Naive thymus-derived CD8-positive, alpha-beta T cell (primary cell): ENCODE measurements around the gene CENPN. TPM values are rescaled to one million over a fixed set of nuclear protein-coding genes. Genes with fewer than 3 reads are reported as not detected.

Experiments used
- ATAC-seq, 2 donors: fragments of 150-1000 bp; cut with Tn5 transposase in 1 of 2; sonication (Bioruptor Pico), chemical (Tn5 transposase) in 1 of 2; 1 replicate in 1 of 2; 2 replicates in 1 of 2; pipeline ENCODE4 v1.10.0; 2021; ENCODE audit warnings: mild to moderate bottlenecking in 2 of 2, moderate library complexity in 2 of 2
- POLR2A ChIA-PET: fragments of 350-600 bp; sonication (Branson Sonifier 250); formaldehyde crosslinking; loops from one replicate; lab custom pipeline; 2021; ENCODE audit warnings: antibody characterized with exemption; lab: Charles Lee
- DNase-seq, 10 donors: peaks; one replicate each; pipeline versions ENCODE4 v3.0.0 to v3.0.0-alpha.2; 2020 to 2022
- H3K27ac Mint-ChIP-seq, 10 donors: one replicate each; pipeline ENCODE4 v1.8.0; 2020 to 2022; ENCODE audit warnings: mild to moderate bottlenecking in 10 of 10, mixed read lengths in 10 of 10, moderate library complexity in 4 of 10, inconsistent platforms in 1 of 10
- H3K27me3 Mint-ChIP-seq, 5 donors: one replicate each; pipeline ENCODE4 v1.8.0; 2021 to 2022; ENCODE audit warnings: mixed read lengths in 5 of 5
- H3K36me3 Mint-ChIP-seq, 3 donors: one replicate each; pipeline ENCODE4 v1.8.0; 2020 to 2022; ENCODE audit warnings: mixed read lengths in 3 of 3, mild to moderate bottlenecking in 2 of 3, inconsistent platforms in 1 of 3
- H3K4me1 Mint-ChIP-seq, 4 donors: one replicate each; pipeline ENCODE4 v1.8.0; 2021 to 2022; ENCODE audit warnings: mixed read lengths in 4 of 4
- H3K4me3 Mint-ChIP-seq, 10 donors: one replicate each; pipeline ENCODE4 v1.8.0; 2020 to 2022; ENCODE audit warnings: mild to moderate bottlenecking in 10 of 10, mixed read lengths in 10 of 10, moderate library complexity in 6 of 10, inconsistent platforms in 1 of 10
- H3K9me3 Mint-ChIP-seq, 9 donors: one replicate each; pipeline ENCODE4 v1.8.0; 2020 to 2022; ENCODE audit warnings: mixed read lengths in 9 of 9, mild to moderate bottlenecking in 3 of 9, inconsistent platforms in 1 of 9, moderate library complexity in 1 of 9
- polyA plus RNA-seq, 3 donors: library from polyadenylated mRNA; unstranded; fragments of 300-500 nt; fragmentation: Illumina TruSeq; gene quantifications; one replicate each; pipeline ENCODE4 v1.2.3, GENCODE V29; 2021
- total RNA-seq, 8 experiments: library from RNA in 2 of 8; stranded (reverse) in 2 of 8; gene quantifications; one replicate each; pipeline ENCODE4 v1.2.3 and lab custom pipeline; 2021 to 2026

The CENPN gene
- total and polyA plus RNA-seq, 5 experiments from 2014 or later: 1.4 to 4.5 (median 3.0) TPM

DNA sequence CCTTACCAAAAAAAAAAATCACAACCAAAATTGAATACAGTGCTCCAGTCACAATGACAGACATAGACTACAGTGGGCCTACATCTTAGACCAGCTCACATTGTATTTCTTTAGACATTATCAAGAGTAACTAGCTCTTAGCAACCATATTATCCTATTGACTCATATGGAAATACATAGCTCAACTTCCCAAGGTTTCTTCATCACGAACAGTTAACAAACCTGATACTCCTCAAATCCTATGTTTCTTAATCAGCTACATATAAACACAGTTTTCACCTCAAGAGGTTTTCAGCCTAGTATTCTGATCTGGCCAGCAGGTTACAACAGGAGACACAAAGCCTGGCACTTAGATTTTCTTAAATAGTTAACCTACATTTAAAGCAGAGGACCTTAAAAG, 30.1 kb upstream of the CENPN start:
- POLR2A ChIA-PET: no interaction called here
- Mint-ChIP-seq H3K4me3 (no peak overlapping the region), H3K27me3 (no peaks in the 10 kb centered on the region), H3K4me1 (peaks cover 0 to 11% (median 1%) of the 10 kb centered on the region in 4 donors), H3K9me3 (no peaks in the 10 kb centered on the region), H3K27ac (no peak overlapping the region), H3K36me3 (peaks cover 4 to 73% (median 21%) of the 10 kb centered on the region in 3 donors)
- ATAC-seq: no peak
- no peak for DNase-seq

DNA sequence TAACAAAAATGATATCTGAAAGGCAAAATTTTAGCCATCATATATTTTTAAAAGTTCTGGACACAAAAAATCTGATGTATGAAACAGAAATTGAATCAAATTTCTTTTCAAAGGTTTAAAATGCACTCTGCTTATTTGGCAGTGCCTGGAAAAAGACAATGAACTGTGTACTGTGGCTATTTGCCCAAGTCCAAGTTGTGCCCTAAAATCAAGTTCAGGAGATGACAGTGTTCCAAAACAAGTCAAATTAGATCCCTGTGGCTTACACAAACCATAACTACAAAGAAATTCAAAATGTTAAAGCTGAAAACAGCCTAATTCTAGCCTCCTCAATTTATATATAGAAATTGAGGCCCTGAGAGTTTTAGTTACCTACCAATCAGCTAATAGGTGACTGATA, 25.9 kb upstream of the CENPN start:
- no peaks in the 10 kb centered on the region for H3K9me3 Mint-ChIP-seq
- peaks cover 4 to 56% (median 10%) of the 10 kb centered on the region in 3 donors for H3K36me3 Mint-ChIP-seq
- POLR2A ChIA-PET: no interaction called here
- DNase-seq (no peak), ATAC-seq (no peak)
- H3K27me3 Mint-ChIP-seq: no peaks in the 10 kb centered on the region
- peaks cover 6 to 17% (median 10%) of the 10 kb centered on the region in 4 donors for H3K4me1 Mint-ChIP-seq
- H3K4me3 Mint-ChIP-seq: no peak overlapping the region
- no peak overlapping the region for H3K27ac Mint-ChIP-seq

DNA sequence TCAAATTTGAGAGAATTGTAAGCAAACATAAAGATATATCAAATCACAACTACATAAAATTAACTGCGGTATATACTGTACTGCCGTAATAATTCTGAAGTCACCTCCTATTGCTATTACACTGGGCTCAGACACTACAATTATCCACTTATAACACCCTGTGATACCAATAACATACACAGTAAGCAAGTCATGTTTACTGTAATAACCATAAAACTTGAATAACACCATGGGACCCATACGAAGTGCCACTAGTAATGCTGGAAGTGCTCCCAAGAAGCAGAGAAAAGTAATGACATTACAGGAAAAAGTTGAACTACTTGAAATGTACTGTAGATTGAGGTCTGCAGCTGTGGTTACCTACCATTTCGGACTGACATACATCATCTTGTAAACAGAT, 24.4 kb upstream of the CENPN start:
- Mint-ChIP-seq H3K36me3 (peaks cover 4 to 54% (median 8%) of the 10 kb centered on the region in 3 donors), H3K4me3 (no peak overlapping the region), H3K27ac (no peak overlapping the region), H3K4me1 (peaks cover 13 to 28% (median 21%) of the 10 kb centered on the region in 4 donors), H3K9me3 (no peaks in the 10 kb centered on the region), H3K27me3 (no peaks in the 10 kb centered on the region)
- POLR2A ChIA-PET: no interaction called here
- no peak for ATAC-seq
- DNase-seq: no peak

DNA sequence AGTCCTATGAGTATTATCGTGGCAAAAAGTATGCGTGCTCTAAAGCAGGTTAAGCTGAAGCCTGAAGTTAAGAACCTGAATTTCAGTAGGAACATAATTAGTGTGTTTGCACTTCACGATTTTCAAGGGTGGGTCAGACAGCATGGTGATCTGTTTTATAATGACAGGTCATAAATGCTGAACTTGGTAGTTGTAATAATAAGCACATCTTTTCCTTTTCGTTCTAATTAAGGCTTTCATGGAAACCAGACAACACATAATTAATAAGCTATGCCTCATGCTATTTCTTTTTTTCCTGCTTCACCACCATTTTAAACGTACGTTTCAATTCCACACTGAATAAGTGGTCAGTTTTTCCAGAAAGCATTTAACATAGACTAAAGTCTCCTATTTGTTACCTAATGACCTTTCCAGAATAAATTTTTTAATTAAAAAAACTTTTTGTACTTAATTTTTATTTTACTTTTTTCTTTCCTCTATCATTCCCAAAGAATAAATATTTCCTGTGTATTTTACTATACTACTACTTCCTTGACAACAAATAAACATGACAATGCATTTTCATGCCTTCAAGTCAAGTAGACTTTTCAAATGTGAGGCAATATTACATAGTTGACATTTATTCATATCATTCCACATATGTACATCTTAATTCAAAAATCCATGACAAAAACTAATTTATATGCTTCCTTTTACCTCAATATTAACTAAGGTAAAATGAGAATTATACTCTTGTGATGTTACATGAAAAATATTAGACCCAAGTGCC, 22.7 kb upstream of the CENPN start:
- POLR2A ChIA-PET: no interaction called here
- ATAC-seq (no peak), DNase-seq (no peak)
- Mint-ChIP-seq H3K9me3 (no peaks in the 10 kb centered on the region), H3K27me3 (no peaks in the 10 kb centered on the region), H3K36me3 (peaks cover under 1 to 49% (median 1%) of the 10 kb centered on the region in 3 donors), H3K4me1 (peaks cover 14 to 36% (median 22%) of the 10 kb centered on the region in 4 donors), H3K27ac (peak overlapping the region in 1 of 10 donors; percentile 3), H3K4me3 (no peak overlapping the region)

DNA sequence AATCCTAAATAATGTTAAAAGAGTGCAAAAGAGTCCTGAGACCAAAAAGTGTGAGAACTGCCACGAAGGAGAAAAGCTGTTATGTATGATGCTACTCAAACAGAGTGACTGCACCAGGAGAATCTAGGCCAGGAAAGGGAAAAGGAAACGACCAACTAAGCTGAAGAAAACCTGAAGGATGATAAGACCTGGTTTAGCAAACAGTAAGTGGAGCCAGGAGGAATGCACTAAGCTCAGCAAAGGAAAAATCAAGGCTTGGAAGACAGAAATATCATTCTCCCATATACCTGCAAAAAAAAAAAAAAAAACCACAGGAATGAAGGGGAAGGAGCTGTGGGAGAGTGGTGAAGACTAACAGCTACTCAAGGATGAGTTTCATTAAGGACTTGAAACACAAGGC, 21.4 kb upstream of the CENPN start:
- Mint-ChIP-seq H3K27me3 (no peaks in the 10 kb centered on the region), H3K9me3 (no peaks in the 10 kb centered on the region), H3K27ac (no peak overlapping the region), H3K4me3 (no peak overlapping the region), H3K36me3 (peaks cover 0 to 54% (median 7%) of the 10 kb centered on the region in 3 donors), H3K4me1 (peaks cover 16 to 38% (median 25%) of the 10 kb centered on the region in 4 donors)
- POLR2A ChIA-PET: no interaction called here
- DNase-seq (no peak), ATAC-seq (no peak)

DNA sequence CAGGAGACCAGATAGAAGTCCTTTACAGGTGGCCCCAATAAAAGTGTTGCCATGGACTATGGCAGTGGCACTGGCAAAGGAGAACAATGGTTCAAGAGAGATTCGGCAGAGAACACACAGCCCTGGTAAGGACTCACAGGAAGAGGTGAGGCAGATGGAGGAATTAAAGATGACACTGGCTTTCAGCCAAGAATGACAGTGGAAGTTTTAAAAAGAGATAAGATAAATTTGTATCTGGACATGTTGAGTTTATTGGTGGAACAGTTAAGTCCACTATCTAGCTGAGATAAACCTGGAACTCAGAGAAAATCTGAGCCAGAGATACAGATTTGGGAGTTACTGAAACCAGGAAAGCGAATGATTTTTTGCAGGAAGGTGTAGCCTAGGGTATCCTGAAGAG, 20.5 kb upstream of the CENPN start:
- POLR2A ChIA-PET: no interaction called here
- peaks cover 0 to 56% (median 10%) of the 10 kb centered on the region in 3 donors for H3K36me3 Mint-ChIP-seq
- peak overlapping the region in 5 of 10 donors; percentile 26 to 54 (median 43) for H3K27ac Mint-ChIP-seq
- peaks cover 16 to 39% (median 25%) of the 10 kb centered on the region in 4 donors for H3K4me1 Mint-ChIP-seq
- ATAC-seq (no peak), DNase-seq (no peak)
- no peak overlapping the region for H3K4me3 Mint-ChIP-seq
- H3K27me3 Mint-ChIP-seq: no peaks in the 10 kb centered on the region
- H3K9me3 Mint-ChIP-seq: no peaks in the 10 kb centered on the region

DNA sequence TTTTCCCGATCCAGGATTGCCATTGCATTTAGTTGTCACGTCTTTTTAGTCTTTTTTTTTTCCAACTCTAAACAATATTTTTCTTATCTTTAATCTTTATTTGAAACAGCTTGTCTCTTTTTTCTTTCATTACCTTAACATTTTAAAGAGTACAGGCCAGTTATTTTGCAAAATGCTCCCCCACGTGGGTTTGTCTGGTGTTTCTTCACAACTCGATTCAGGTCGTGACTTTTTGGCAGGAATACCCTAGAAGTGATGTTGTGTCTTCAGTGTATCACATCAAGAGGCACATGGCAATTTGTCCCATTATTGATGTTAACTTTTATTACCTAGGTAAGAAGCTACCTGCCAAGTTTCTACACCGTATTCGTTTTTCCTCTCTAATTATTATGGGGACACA, 18.3 kb upstream of the CENPN start:
- DNase-seq (no peak), ATAC-seq (no peak)
- Mint-ChIP-seq H3K9me3 (no peaks in the 10 kb centered on the region), H3K36me3 (peaks cover 0 to 59% (median 17%) of the 10 kb centered on the region in 3 donors), H3K27me3 (no peaks in the 10 kb centered on the region), H3K4me3 (no peak overlapping the region), H3K4me1 (peaks cover 24 to 42% (median 34%) of the 10 kb centered on the region in 4 donors), H3K27ac (no peak overlapping the region)
- POLR2A ChIA-PET: no interaction called here

DNA sequence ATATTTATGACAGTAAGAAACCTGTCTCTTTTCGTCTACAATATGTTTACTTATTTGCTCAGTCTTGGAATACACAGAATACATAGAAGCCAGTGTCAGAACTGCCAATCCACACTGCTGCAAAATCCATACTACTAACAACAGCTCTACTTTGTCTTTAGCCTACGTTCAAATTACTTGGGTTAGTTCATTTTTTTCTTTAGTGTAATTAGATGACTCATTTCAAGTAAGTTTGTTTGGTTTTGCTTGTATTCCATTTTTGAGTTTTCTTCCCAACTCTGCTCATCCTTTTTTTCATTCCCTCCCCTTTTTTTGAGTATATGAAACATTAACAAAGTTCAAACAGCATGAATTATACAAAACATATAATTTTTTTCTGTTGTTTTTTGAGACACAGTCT, 17.2 kb upstream of the CENPN start:
- Mint-ChIP-seq H3K9me3 (no peaks in the 10 kb centered on the region), H3K4me3 (no peak overlapping the region), H3K36me3 (peaks cover 0 to 63% (median 17%) of the 10 kb centered on the region in 3 donors), H3K27ac (no peak overlapping the region), H3K4me1 (peaks cover 31 to 49% (median 40%) of the 10 kb centered on the region in 4 donors), H3K27me3 (no peaks in the 10 kb centered on the region)
- ATAC-seq (no peak), DNase-seq (no peak)
- POLR2A ChIA-PET: no interaction called here

DNA sequence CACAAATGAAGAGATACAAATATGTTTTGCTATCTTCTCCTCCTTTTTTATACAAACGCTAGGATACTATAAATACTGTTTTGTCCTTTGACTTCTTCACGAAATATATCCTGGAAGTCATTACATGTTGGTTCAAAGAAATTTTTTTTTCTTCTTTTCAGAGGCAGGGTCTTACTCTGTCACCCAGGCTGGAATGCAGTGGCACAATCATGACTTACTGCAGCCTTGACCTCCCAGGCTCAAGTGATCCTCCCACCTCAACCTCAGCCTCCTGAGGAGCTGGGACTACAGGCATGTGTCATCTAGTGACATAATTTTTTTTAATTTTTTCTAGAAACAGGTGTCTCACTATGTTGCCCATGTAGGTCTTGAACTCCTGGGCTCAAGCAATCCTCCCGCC, 16.4 kb upstream of the CENPN start:
- Mint-ChIP-seq H3K9me3 (no peaks in the 10 kb centered on the region), H3K4me3 (no peak overlapping the region), H3K36me3 (peaks cover 0 to 67% (median 22%) of the 10 kb centered on the region in 3 donors), H3K27ac (peak overlapping the region in 1 of 10 donors; percentile 42), H3K4me1 (peaks cover 29 to 49% (median 34%) of the 10 kb centered on the region in 4 donors), H3K27me3 (no peaks in the 10 kb centered on the region)
- DNase-seq: no peak
- no peak for ATAC-seq
- POLR2A ChIA-PET: no interaction called here

DNA sequence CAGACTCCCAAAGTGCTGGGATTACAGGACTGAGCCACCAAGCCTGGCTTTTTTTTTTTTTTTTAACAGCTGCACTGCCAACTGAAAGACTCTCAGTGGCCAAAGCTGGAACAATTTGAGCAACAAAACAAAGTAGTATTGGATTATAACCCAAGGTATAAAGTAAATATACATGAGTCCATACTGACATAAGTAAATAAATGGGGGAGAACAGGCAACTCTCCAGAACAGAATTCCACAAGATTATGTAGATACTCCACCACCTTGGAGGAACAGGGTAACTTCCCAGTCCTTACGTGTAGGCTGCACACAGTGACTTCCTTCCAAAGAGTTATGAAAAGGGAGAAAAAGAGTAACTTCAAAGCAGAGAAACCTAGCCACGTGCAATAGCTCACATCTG, 16.0 kb upstream of the CENPN start:
- H3K27me3 Mint-ChIP-seq: no peaks in the 10 kb centered on the region
- H3K9me3 Mint-ChIP-seq: no peaks in the 10 kb centered on the region
- peaks cover 27 to 50% (median 33%) of the 10 kb centered on the region in 4 donors for H3K4me1 Mint-ChIP-seq
- H3K36me3 Mint-ChIP-seq: peaks cover 0 to 66% (median 22%) of the 10 kb centered on the region in 3 donors
- no peak overlapping the region for H3K4me3 Mint-ChIP-seq
- H3K27ac Mint-ChIP-seq: no peak overlapping the region
- ATAC-seq (no peak), DNase-seq (no peak)
- POLR2A ChIA-PET: no interaction called here

DNA sequence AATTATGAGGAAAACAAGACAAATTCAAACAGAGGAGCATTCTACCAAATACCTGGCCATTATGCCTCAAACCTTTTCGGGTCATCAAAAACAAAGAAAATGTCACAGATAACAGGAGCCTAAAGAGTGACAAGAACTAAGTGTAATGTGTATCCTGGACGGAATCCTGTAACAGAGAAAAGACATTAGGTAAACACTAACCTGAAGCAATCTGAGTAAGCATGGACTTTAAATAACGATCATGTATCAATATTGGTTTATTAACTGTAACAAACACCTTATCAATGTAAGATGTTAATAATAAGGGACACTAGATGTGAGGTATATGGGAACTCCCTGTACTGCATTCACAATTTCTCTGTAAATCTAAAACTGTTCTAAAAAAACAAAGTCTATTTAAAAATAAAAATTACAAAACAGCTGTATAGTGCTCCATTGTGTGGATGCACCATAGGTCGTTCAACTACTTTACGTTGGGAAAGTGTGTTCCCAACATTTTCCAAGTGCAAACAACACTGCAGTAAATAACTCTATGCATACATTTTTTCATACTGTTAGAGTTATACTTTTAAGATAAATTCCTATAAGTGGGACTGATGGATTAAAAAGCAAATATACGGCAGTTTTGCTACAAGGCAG, 15.1 kb upstream of the CENPN start:
- POLR2A ChIA-PET: no interaction called here
- ATAC-seq: no peak
- H3K4me3 Mint-ChIP-seq: no peak overlapping the region
- H3K27ac Mint-ChIP-seq: no peak overlapping the region
- H3K27me3 Mint-ChIP-seq: no peaks in the 10 kb centered on the region
- H3K36me3 Mint-ChIP-seq: peaks cover 0 to 60% (median 22%) of the 10 kb centered on the region in 3 donors
- H3K9me3 Mint-ChIP-seq: no peaks in the 10 kb centered on the region
- peaks cover 21 to 48% (median 30%) of the 10 kb centered on the region in 4 donors for H3K4me1 Mint-ChIP-seq
- DNase-seq: no peak

DNA sequence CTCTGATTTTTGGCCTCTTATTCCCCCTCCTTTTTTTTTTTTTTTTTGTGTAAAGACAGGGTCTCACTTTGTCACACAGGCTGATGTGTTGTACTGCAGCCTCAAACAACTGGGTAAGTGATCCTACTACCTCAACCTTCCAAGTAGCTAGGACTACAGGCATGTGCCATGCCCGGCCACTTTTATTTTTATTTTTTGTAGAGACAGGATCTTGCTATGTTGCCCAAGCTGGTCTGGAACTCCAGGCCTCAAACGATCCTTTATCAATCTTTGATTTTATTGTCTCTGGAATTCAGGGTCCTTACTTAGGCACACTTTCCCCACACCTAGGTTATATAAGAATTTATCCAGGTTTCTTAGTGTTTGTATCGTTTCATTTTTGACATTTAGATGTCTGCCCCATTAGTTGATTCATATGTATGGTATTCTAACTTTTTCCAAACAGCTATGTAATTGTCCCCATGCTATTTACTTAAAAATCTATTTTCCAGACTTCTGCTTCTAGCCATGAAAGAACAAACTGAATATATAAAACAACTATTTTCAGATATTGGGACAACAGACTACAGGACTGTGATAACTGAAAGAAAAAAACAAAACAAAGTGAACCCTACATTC, 14.2 kb upstream of the CENPN start:
- H3K27ac Mint-ChIP-seq: peak overlapping the region in 2 of 10 donors; percentile 70 to 72
- peaks cover 0 to 54% (median 22%) of the 10 kb centered on the region in 3 donors for H3K36me3 Mint-ChIP-seq
- ATAC-seq: no peak
- H3K4me3 Mint-ChIP-seq: peak overlapping the region in 1 of 10 donors; percentile 22
- peaks cover 25 to 47% (median 33%) of the 10 kb centered on the region in 4 donors for H3K4me1 Mint-ChIP-seq
- H3K27me3 Mint-ChIP-seq: no peaks in the 10 kb centered on the region
- H3K9me3 Mint-ChIP-seq: no peaks in the 10 kb centered on the region
- DNase-seq: no peak
- POLR2A ChIA-PET: no interaction called here

DNA sequence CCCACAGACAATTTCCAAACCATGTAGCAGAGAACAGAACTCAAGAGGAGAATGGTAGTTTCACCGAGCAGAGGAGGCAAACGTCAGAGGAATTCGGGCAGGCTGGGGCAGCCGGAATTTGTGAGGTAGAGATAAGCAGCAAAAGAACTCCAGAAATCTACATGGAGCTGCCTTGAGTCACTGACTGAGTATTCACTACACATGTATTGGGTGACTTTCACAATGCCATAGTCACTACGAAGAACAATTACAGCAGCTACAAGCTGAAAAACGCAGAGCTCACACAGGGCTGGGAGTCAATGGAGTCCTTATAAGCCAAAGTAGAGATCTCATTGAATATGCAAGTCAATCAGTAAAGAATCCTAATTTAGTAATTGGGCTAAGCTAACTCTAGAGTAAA, 13.7 kb upstream of the CENPN start:
- peaks cover 23 to 47% (median 36%) of the 10 kb centered on the region in 4 donors for H3K4me1 Mint-ChIP-seq
- ATAC-seq (no peak), DNase-seq (no peak)
- no peaks in the 10 kb centered on the region for H3K27me3 Mint-ChIP-seq
- peak overlapping the region in 1 of 10 donors; percentile 22 for H3K4me3 Mint-ChIP-seq
- peak overlapping the region in 3 of 10 donors; percentile 9 to 72 (median 44) for H3K27ac Mint-ChIP-seq
- POLR2A ChIA-PET: no interaction called here
- H3K9me3 Mint-ChIP-seq: no peaks in the 10 kb centered on the region
- peaks cover 0 to 50% (median 22%) of the 10 kb centered on the region in 3 donors for H3K36me3 Mint-ChIP-seq
